OCI-LY1 (cell line): ENCODE results near the gene INTS3.

Source experiments
- CTCF ChIP-seq: fragments of 200-600 bp; sonication (generic), shearing (Covaris generic); IDR thresholded peaks from 2 replicates; pipeline ENCODE4 v1.5.1; 2017; ENCODE audit warnings: mild to moderate bottlenecking, antibody characterized with exemption, low read length, moderate library complexity, mixed read lengths
- EZH2 ChIP-seq: fragments of 200-600 bp; sonication (generic), shearing (Covaris generic); IDR thresholded peaks from 2 replicates; pipeline ENCODE4 v1.8.0; 2017; ENCODE audit warnings: borderline replicate concordance, mixed run types, mild to moderate bottlenecking, antibody characterized with exemption, low read length, moderate library complexity, mixed read lengths

GRCh38 chr1:153679337-153680119 is 48.3 kb upstream of the INTS3 start:
- no peak; the same call in 1 of the 2 replicates for TF ChIP-seq CTCF
- TF ChIP-seq EZH2: no peak
